Thyroid gland (tissue), 4 donors: ENCODE data around the gene SH3BP4.

Experiments used
- POLR2A ChIP-seq, 2 donors: fragments of 450-650 bp; IDR thresholded peaks; one replicate each; pipeline ENCODE4 v1.6.1; 2017; ENCODE audit warnings: antibody characterized with exemption in 2 of 2, mild to moderate bottlenecking in 2 of 2, moderate library complexity in 1 of 2
- TF ChIP-seq, protein P1 (sequence below), 6 experiments: fragments of 200-600 bp in 3 of 6; fragments of 450-650 bp in 3 of 6; sonication (generic) in 3 of 6; IDR thresholded peaks; one replicate each; pipeline ENCODE4 v1.5.1; 2016 to 2019; ENCODE audit warnings: antibody characterized with exemption in 6 of 6, mild to moderate bottlenecking in 2 of 6, inconsistent platforms in 1 of 6, moderate library complexity in 1 of 6

DNA sequence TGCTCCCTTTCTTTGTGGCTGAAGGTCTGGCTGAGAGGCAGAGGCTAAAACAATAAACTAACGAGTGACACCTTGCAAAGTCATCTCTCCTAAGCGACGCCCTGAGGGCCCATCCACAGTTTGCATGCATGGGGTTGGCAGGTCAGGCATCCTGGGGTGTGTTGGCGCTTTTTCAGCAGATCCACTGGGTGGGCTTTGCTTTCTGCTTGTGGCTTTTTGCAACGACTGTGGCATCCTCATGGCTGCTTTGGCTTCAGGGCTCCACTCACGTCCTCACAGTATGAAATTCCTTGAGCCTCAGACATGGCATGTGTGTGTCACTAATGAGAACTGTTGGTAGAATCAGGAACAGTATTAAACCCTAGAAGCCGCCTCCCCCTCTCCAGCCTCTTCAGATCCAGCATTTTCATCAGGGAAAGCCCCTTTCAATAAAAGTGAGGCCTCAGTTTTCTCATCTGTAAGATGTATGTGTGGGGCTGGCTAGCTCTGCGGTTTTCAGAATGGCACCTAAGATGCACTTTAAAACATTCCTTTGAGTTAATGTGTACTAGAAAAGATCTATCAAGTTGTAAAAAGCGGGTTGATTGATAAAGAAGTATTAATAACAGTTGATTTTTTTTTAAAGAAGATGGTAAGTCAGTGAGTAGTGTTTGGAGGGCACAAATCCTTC is 72.5 kb downstream of the SH3BP4 start:
- TF ChIP-seq, protein P1, sequence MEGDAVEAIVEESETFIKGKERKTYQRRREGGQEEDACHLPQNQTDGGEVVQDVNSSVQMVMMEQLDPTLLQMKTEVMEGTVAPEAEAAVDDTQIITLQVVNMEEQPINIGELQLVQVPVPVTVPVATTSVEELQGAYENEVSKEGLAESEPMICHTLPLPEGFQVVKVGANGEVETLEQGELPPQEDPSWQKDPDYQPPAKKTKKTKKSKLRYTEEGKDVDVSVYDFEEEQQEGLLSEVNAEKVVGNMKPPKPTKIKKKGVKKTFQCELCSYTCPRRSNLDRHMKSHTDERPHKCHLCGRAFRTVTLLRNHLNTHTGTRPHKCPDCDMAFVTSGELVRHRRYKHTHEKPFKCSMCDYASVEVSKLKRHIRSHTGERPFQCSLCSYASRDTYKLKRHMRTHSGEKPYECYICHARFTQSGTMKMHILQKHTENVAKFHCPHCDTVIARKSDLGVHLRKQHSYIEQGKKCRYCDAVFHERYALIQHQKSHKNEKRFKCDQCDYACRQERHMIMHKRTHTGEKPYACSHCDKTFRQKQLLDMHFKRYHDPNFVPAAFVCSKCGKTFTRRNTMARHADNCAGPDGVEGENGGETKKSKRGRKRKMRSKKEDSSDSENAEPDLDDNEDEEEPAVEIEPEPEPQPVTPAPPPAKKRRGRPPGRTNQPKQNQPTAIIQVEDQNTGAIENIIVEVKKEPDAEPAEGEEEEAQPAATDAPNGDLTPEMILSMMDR (IDR thresholded peaks at IDR 0.05): no peak
- TF ChIP-seq POLR2A (IDR thresholded peaks at IDR 0.05): no peak
